ENCODE results near the gene DNAJA4.

DNA sequence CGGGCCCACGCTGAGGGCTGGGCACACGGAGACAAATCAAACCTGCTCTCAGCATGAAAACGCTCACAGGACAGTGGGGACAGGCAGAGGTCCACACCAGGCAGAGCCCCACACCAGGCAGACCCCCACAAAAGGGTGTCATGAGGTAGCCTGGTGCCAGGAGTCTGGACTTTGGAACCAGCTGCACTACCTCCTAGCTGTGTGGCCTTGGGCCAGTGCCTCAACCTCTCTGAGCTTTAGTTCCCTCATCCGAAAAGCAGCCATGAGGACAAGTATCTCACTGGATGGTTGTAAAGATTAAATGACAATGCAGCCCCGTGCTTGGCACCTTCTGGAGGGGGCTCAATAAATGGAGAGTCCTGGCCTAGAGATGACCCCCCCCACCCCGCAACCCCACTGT is 59.3 kb downstream of the DNAJA4 start:
- TF ChIP-seq, protein P1, sequence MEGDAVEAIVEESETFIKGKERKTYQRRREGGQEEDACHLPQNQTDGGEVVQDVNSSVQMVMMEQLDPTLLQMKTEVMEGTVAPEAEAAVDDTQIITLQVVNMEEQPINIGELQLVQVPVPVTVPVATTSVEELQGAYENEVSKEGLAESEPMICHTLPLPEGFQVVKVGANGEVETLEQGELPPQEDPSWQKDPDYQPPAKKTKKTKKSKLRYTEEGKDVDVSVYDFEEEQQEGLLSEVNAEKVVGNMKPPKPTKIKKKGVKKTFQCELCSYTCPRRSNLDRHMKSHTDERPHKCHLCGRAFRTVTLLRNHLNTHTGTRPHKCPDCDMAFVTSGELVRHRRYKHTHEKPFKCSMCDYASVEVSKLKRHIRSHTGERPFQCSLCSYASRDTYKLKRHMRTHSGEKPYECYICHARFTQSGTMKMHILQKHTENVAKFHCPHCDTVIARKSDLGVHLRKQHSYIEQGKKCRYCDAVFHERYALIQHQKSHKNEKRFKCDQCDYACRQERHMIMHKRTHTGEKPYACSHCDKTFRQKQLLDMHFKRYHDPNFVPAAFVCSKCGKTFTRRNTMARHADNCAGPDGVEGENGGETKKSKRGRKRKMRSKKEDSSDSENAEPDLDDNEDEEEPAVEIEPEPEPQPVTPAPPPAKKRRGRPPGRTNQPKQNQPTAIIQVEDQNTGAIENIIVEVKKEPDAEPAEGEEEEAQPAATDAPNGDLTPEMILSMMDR (IDR thresholded peaks at IDR 0.05) = no peak
- no peak for TF ChIP-seq POLR2A (IDR thresholded peaks at IDR 0.05)
- TF ChIP-seq EP300 (IDR thresholded peaks at IDR 0.05) = no peak
- TF ChIP-seq POLR2AphosphoS5 (IDR thresholded peaks at IDR 0.05) = no peak
